Panc1 (cell line): Measurements from ENCODE around the gene ANKRD33B. TPM values are rescaled to one million over a fixed set of nuclear protein-coding genes. Genes with fewer than 3 reads are reported as not detected.
"Not testable (repeated sequence)": the region's sequence is repeated elsewhere in the genome, so short reads cannot be mapped to it uniquely, and the experiment has no call there.

ENCODE experiments used
- ATAC-seq: fragments of 200-7000 bp; cut with Tn5 transposase; 2 replicates; pipeline ENCODE4 v1.9.1; 2020; ENCODE audit warnings: mild to moderate bottlenecking, moderate library complexity
- BruUV-seq: library from RNA; stranded (reverse); fragments of 400-500 nt; replicated peaks from 2 replicates; lab custom pipeline; 2021; lab: Mats Ljungman, UMichigan
- CTCF ChIA-PET: fragments of 300-600 bp; sonication (Branson Sonifier 250); formaldehyde crosslinking; loops from one replicate; lab custom pipeline; 2022; ENCODE audit warnings: antibody characterized with exemption; lab: Charles Lee
- POLR2A ChIA-PET: fragments of 300-600 bp; sonication (Branson Sonifier 250); formaldehyde crosslinking; loops from one replicate; lab custom pipeline; 2022; ENCODE audit warnings: antibody characterized with exemption; lab: Charles Lee
- DNase-seq: peaks from one replicate; pipeline ENCODE4 v3.0.0-alpha.2; 2010; ENCODE audit warnings: low read depth, low spot score
- H3K27ac ChIP-seq: 2 replicates; pipeline ENCODE4 v1.5.1; 2011; ENCODE audit warnings: mild to moderate bottlenecking, low read length, inconsistent platforms
- H3K27me3 ChIP-seq: fragments of 200-500 bp; sonication (Bioruptor generic); 2 replicates; pipeline ENCODE4 v1.6.0; 2014; ENCODE audit warnings: low read length, inconsistent platforms; ENCODE audit not compliant: control insufficient read depth, insufficient read depth
- H3K36me3 ChIP-seq: fragments of 200-500 bp; sonication (Bioruptor generic); 2 replicates; pipeline ENCODE4 v1.5.1; 2014; ENCODE audit warnings: inconsistent platforms, mild to moderate bottlenecking, low read length, moderate library complexity; ENCODE audit not compliant: control insufficient read depth, insufficient read depth
- H3K4me1 ChIP-seq: 2 replicates; pipeline ENCODE4 v1.5.1; 2011; ENCODE audit warnings: inconsistent platforms, mild to moderate bottlenecking, low read length, moderate library complexity; ENCODE audit not compliant: control insufficient read depth, insufficient read depth
- H3K4me3 ChIP-seq, 2 experiments: 2 replicates each; pipeline ENCODE4 v1.5.1; 2011 to 2012; ENCODE audit warnings: low read depth in 2 of 2, low read length in 2 of 2, mild to moderate bottlenecking in 2 of 2, inconsistent platforms in 1 of 2, moderate library complexity in 1 of 2
- H3K9me3 ChIP-seq: fragments of 200-500 bp; sonication (Bioruptor generic); 2 replicates; pipeline ENCODE4 v1.5.1; 2014; ENCODE audit warnings: low read depth, mild to moderate bottlenecking, inconsistent platforms, low read length, moderate library complexity; ENCODE audit not compliant: control insufficient read depth, insufficient read depth
- CTCF ChIP-seq: fragments of 450-650 bp; IDR thresholded peaks from 2 replicates; pipeline ENCODE4 v1.5.1; 2017; ENCODE audit warnings: mild to moderate bottlenecking
- POLR2AphosphoS5 ChIP-seq: IDR thresholded peaks from 2 replicates; pipeline ENCODE4 v1.6.1; 2012; ENCODE audit warnings: mild to moderate bottlenecking, low read depth, low read length, moderate library complexity
- REST ChIP-seq, 2 experiments: IDR thresholded peaks; 2 replicates each; pipeline ENCODE4 v1.6.1; 2011 to 2012; ENCODE audit warnings: low read depth in 2 of 2, control low read depth in 1 of 2, low read length in 1 of 2, mild to moderate bottlenecking in 1 of 2, moderate library complexity in 1 of 2; ENCODE audit not compliant: insufficient read depth in 1 of 2
- SIN3A ChIP-seq: IDR thresholded peaks from 2 replicates; pipeline ENCODE4 v1.6.1; 2012; ENCODE audit warnings: low read depth, mild to moderate bottlenecking, low read length, moderate library complexity, borderline replicate concordance; ENCODE audit not compliant: insufficient read depth
- TCF7L2 ChIP-seq: IDR thresholded peaks from 2 replicates; pipeline ENCODE4 v1.6.1; 2011; ENCODE audit warnings: mild to moderate bottlenecking, low read depth, low read length, inconsistent platforms
- in situ Hi-C: cut with HindIII; loops from 2 replicates; pipeline ENCODE4 v1.10.0; 2016; ENCODE audit warnings: low sequenced_read_pairs, low pct_unique_long_range_greater_than_20kb
- intact Hi-C: fragments of 100-400 bp; cut with micrococcal nuclease; formaldehyde crosslinking; loops from one replicate; pipeline ENCODE4 v1.10.0; 2022; ENCODE audit not compliant: unreplicated experiment
- total RNA-seq: library from RNA; stranded (reverse); gene quantifications from one replicate; pipeline ENCODE4 v1.2.1, GENCODE V29; 2021; ENCODE audit not compliant: unreplicated experiment

Gene ANKRD33B
- total RNA-seq, 1 experiment from 2014 or later, result 19.1 TPM

DNA sequence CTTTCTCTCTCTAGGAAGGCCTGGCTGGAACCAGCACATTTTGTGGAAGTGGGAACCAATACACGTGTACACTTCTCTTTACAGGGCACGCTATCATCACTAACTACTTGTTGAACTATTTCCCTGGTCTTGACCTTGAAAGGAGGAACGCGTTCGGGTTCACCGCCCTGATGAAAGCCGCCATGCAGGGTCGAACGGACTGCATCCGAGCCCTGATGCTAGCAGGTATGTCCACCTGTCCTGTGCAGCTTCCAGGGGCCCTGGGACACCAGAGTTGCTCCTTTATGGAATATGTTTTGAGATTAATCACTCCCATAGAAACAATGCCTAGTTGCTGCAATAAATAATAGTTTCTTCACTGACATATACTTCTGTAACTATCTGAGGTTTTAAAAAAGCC, 74.1 kb downstream of the ANKRD33B start:
- TF ChIP-seq SIN3A, result no peak
- no peak for TF ChIP-seq CTCF
- TF ChIP-seq REST (IDR thresholded peaks at IDR 0.05; ENCODE audit: insufficient read depth in 1 of 2, low read depth in 2 of 2, low read length in 1 of 2), result no peak
- TF ChIP-seq TCF7L2, result no peak
- no peak for TF ChIP-seq POLR2AphosphoS5
- CTCF ChIA-PET, result no interaction called here
- intact Hi-C loops, result no loop called here
- ATAC-seq (no peak), DNase-seq (no peak)
- no peak overlapping the region for H3K4me3 ChIP-seq
- no peaks in the 10 kb centered on the region for H3K27me3 ChIP-seq
- H3K36me3 ChIP-seq, result no peaks in the 10 kb centered on the region
- POLR2A ChIA-PET, result no interaction called here
- no peaks in the 10 kb centered on the region for H3K9me3 ChIP-seq
- H3K27ac ChIP-seq, result no peak overlapping the region
- no TSS peak for BruUV-seq
- in situ Hi-C loops, result no loop called here
- H3K4me1 ChIP-seq, result no peaks in the 10 kb centered on the region

DNA sequence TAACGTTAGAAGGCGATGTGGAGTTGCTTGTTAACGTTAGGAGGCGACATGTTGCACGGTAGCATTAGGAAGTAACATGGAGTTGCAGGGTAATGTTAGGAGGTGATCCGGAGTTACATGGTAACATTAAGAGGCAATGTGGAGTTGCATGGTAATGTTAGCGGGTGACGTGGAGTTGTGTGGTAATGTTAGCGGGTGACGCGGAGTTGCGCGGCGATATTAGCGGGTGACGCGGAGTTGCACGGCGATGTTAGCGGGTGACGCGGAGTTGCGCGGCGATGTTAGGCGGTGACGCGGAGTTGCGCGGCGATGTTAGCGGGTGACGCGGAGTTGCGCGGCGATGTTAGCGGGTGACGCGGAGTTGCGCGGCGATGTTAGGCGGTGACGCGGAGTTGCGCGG, 74.9 kb downstream of the ANKRD33B start:
- H3K4me3 ChIP-seq, intact Hi-C loops, in situ Hi-C loops, POLR2A ChIA-PET, DNase-seq, H3K27ac ChIP-seq, CTCF ChIA-PET, H3K27me3 ChIP-seq, H3K36me3 ChIP-seq, H3K9me3 ChIP-seq, ATAC-seq, H3K4me1 ChIP-seq, BruUV-seq: not testable (repeated sequence)

GRCh38 chr5:10639846-10640368, 76.0 kb downstream of the ANKRD33B start:
- H3K27me3 ChIP-seq, result no peaks in the 10 kb centered on the region
- no peaks in the 10 kb centered on the region for H3K9me3 ChIP-seq
- ATAC-seq, result no peak
- H3K27ac ChIP-seq, result no peak overlapping the region
- BruUV-seq, result no TSS peak
- ChIA-PET CTCF (no interaction called here), POLR2A (no interaction called here)
- DNase-seq, result no peak
- H3K36me3 ChIP-seq, result no peaks in the 10 kb centered on the region
- in situ Hi-C loops (no loop called here), intact Hi-C loops (no loop called here)
- H3K4me3 ChIP-seq, result no peak overlapping the region
- TF ChIP-seq REST (IDR thresholded peaks at IDR 0.05; ENCODE audit: insufficient read depth in 1 of 2, low read depth in 2 of 2, low read length in 1 of 2) (no peak), TCF7L2 (no peak), SIN3A (no peak), POLR2AphosphoS5 (no peak), CTCF (no peak)
- H3K4me1 ChIP-seq, result no peaks in the 10 kb centered on the region; the same call in 1 of the 2 replicates
